Fibroblast of gingiva (primary cell): Measurements from ENCODE around the gene EML5.
"Not testable (repeated sequence)": the region's sequence is repeated elsewhere in the genome, so short reads cannot be mapped to it uniquely, and the experiment has no call there.

ENCODE experiments used
- DNase-seq: peaks from one replicate; pipeline ENCODE4 v3.0.0-alpha.2; 2011; ENCODE audit warnings: low read depth

The EML5 gene

DNA sequence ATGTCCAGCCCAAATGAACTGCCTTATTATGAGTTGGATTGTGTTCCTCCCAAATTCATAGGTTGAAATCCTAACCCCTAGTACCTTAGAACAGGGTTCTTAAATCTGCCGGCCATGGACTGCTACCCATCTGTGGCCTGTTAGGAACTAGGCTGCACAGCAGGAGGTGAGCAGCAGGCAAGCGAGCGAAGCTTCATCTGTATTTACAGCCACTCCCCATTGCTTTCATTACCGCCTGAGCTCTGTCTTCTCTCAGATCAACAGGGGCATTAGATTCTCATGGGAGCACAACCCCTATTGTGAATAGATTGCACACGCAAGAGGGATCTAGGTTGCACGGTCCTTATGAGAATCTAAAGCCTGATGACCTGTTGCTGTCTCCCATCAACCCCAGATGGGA lies 9.8 kb upstream of the EML5 start:
- no peak for DNase-seq

DNA sequence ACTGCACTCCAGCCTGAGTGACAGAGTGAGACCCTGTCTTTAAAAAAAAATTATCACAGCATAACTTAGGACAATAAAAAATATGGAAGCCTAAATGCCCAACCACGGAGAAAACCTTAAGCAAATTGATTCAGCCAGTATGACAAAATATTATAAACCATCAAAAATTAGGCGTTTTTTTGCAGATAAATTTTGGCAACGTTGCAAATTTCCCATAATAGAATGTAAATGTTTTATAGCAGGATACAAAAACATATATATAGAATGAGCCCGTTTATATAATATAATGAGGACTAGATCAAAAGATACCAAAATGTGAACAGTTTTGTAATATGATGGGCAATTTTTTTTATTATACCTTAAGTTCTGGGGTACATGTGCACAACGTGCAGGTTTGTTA lies 6.8 kb upstream of the EML5 start:
- no peak for DNase-seq

DNA sequence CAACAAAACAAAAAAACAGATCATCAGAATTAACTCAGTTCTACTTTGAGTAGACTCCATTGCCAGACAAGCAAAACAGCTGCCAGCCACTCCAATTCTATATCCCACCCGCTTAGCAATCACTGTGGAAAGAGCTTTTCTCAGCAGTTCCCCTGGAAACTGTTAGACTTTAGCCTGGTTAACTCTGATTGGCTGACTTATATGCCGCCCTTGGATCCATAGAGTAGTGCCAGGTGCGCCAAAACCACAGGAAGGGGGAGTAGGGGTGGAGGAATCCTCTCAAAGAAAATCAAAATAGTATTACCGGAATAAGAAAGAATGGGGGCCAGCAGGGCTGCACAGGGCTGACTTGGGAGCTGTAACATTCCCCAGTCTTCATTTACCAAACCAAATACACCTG lies 5.4 kb upstream of the EML5 start:
- DNase-seq: no peak

DNA sequence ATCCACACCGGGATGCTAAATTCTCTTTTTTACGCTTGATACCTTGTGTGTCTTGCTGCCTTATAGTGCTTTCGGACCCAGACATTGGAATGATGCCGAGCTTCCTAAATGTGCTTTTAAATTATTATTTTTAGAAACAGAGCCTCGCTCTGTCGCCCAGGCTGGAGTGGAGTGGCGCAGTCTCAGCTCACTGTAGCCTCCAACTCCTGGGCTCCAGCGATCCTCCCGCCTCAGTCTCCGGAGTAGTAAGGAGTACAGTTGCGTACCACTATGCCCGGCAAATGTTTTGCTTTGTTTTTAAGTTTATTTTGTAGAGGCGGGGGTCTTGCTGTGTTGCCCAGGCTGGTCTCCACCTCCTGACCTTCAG lies 489 bp upstream of the EML5 start:
- no peak for DNase-seq

DNA sequence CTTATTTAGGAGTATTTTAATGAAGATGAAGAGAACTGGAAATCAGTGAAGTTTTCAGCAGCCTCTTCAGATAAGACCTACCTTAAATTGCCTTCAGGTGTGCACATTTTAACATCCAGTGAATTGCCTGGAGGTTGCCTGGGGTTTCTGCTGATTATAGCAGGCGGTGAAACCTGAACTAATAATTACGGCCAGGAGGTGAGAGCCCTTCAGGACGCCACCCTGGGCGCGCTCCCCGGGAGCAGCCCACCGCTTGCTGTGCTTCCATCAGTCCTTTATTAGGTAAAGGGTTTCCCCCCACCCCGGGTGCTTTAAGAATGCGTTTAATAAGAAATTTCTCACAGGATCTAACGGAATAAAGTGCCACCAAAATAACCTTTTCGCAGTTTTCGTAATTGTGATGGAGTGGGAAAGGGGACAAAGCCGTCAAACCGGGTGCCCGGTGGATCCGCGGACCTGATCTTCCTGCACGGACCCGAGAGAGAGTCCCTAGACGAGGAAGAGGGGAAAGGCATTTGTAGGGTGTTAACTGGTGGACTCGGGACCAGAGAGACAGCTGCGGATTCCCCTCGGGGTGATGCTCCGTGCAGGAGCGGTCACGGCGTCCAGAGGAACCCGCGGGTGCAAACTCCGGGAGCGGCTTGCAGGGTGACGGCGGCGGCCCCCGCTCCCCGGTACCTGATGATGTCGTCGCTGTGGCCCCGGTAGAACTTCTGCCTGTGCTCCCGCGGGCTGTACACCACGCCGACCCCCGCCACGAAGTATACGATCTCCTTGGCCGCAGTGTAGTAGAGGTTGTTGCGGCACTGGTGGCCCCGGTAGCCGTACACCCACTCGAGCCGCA lies 902 bp downstream of the EML5 start:
- no peak for DNase-seq

DNA sequence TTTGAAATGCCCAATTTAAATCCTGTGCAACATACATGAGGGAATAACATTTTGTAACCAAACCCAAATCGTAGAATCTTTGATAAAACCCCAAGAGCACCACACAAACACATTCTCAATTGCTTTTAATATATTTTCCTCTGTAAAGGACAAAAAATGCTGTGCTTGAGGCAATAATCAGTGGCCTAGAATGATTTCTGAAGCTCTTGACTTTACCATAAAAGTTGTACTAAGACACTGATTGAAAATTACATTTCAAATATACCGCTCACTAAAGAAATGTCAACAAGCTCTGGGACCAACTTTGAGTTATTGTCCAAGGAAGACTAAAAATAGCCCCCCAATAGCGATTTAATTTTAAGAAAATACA lies 1.5 kb downstream of the EML5 start:
- DNase-seq: no peak

DNA sequence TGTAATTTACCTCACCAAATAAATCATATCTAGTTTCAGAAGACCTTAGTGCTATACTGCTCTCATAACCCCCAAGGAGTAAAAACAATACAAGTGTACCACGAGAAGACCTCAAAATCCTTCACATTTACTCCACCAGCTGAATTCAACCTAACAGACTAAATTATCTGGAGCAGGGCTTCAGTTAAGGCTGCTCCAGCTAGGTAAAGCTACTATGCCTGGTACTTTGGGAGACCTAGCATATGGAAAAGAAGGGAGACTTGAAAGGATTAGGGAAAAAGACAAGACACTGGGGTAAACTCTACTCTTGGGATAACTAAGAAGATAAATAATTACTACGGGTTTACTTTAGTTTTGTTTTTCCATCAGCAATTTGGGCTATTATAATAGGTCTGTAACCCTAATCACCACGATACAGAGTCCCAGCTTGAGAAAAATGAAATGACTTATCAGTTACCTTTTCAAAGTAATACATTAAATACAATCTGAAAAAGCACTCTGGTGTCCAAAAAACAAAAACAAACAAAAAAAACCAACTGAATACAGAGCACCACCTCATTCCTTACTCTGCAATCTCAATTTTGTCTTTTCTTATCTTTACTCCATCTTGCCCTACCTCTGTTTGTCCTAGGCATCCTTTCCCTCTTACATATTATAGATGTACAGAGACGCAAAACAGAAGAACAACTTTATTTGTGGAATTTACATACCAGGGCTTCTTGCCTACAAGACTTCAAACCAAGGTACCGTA lies 2.1 kb downstream of the EML5 start:
- no peak for DNase-seq

DNA sequence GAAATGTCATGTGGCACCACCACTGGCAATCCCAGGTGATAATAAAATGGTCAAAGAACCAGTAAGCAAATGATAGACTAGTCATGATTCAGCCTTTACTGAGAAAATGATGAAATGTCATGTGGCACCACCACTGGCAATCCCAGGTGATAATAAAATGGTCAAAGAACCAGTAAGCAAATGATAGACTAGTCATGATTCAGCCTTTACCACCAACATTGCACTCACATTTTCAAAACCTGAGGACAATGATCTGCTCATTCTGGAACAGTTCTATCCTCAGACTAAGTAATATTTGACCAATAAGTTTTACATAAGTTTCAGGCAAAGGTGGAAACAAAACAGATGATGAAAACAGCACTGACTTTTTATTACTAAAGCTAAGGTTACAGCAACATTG lies 3.2 kb downstream of the EML5 start:
- DNase-seq: not testable (repeated sequence)

DNA sequence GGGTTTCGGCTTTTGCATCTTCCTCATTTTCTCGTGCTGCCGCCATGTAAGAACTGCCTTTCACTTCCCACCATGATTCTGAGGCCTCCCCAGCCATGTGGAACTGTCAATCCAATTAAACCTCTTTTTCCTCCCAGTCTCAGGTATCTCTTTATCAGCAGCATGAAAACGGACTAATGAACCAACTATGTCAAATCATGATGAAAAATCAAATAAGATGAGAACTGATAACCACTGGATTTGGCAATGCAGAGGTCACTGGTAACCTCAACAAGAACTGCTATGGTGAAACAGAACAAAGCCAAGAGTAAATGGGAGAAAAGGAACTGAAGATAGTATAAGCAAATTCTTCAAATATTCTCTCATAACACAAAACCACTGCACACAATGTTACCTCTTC lies 6.0 kb downstream of the EML5 start:
- no peak for DNase-seq

DNA sequence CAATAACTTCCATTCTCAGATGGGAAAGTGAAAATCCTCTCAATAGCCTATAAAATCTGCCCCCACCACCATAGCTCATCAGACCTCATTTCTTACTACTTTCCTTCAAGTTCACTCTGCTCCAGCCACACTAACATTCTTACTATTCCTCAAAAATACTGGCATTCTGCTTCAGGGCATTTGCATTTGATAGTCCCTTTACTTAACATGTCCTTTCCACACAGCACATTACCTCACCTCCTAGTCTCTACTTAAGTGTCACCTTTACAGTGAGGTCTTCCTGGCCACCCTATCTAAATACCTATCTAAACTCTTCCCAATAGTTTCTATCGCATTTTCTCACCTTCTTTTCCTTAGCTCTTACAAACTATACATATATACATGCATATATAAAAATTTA lies 6.8 kb downstream of the EML5 start:
- no peak for DNase-seq

DNA sequence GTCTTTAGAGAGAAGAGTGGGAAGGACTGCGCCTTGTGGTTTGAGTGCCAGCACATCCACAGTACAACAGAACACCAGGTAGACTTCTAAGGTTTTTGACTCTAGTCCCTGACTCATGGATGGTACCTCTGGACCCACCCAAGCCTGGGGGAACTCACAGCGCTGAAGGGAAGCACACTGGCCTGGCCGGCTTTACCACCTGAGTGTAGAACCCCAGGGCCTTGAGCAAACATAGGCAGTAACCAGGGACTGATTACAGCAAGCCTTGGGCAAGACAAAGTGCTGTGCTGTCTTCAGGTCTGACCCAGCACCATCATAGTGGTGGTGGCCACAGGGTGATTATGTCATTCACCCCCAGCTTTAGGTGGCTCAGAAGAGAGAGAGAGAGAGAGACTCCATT lies 17.2 kb downstream of the EML5 start:
- DNase-seq: no peak

DNA sequence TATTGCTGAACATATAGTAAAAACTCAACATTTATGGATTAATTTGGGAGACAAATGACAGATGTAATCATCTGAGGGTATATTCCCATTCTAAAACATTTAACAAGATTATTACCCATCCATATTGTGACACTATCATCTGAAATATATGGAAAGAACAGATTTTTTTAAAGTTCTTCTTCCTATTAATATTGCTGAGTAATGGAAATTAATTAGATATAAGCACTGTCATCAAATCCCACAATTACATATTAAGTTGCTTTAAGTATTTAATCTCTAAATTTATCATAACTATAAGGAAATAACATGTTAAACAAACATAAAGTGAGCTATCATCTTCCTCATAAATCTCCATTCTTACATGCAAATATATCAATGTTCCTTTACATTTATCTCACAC lies 22.0 kb downstream of the EML5 start:
- no peak for DNase-seq

DNA sequence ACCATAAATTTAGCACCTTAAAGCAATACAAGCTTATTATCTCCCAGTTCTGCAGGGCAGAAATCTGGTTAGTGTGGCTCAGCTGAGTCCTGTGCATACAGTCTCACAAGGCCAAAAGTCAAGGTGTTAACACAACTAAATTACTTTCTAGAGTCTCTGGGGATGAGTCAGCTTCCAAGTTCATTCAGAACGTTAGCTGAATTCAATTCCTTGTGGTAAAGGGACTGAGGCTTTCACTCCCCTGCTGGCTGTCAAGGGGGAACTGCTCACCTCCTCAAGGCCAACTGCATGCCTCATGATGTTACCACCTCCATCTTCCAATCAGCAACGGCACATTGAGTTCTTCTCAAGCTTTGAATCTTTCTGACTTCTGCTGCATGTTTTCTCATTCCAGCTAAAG lies 27.6 kb downstream of the EML5 start:
- no peak for DNase-seq

DNA sequence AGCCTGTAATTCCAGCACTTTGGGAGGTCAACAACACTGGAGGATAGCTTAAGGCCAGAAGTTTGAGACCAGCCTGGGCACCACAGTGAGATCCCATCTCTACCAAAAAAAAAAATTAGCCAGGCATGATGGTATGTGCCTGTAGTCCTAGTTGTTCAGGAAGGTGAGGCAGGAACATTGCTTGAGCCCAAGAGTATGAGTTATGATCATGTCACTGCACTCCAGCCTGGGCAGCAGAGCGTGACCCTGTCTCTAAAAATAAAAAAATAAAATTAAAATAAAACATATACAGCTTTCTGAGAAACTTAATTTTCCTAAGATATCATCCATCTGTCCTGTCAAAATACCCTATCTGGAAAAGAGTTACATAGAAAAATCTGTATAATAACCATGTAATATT lies 38.9 kb downstream of the EML5 start:
- DNase-seq: no peak

DNA sequence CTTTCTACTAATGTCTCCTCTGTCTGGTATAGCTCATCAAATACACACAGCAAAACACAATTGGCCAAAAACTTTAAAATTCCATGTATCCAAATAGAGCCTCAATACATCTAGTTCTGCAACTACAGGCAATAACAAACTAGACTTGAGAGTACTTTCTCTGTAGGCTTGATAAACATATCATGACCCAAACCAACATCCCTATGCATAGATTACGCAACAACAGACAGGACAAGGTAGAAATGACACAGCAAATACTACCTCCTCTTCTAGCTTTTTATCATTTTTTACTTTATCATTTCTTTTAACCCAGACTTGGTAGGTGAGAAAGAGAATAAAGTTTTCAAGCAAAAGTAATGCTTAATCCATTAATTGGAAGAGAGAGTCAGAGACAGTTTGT lies 41.8 kb downstream of the EML5 start:
- no peak for DNase-seq

DNA sequence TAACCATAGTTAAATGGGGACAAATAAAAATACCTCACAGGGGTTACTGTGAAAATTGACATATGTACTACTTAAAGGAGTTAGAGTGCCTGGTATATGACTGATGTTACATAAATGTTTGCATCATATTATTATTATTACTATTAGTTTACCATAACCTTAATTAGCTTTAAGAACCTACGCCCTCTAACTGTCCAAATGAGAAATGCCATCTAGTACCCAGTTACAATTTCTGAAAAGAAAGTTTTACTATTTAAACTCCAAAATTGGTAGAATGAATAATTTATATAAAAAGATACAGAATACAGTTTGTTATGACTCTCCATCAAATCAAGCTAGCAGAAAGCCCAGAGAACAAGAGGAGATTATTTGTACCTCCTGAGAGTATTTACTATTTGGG lies 42.3 kb downstream of the EML5 start:
- no peak for DNase-seq

DNA sequence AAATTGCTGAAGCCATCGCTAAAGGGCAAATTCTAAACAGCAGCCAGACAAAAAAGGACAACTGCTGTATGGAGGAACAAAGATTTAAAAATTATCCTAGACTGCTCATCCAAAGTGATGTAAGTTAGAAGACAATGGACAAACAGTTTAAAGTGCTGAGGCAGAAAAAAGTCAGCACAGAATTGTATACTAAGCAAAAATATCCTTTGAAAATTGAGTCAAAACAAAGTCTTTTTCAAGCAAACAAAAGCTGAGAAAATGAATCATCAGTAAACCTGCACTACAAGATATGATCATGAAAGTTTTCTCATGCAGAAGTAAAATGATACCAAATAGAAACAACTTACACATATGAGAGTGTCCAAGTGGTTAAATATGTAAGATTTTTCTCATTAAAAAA lies 43.6 kb downstream of the EML5 start:
- DNase-seq: no peak

DNA sequence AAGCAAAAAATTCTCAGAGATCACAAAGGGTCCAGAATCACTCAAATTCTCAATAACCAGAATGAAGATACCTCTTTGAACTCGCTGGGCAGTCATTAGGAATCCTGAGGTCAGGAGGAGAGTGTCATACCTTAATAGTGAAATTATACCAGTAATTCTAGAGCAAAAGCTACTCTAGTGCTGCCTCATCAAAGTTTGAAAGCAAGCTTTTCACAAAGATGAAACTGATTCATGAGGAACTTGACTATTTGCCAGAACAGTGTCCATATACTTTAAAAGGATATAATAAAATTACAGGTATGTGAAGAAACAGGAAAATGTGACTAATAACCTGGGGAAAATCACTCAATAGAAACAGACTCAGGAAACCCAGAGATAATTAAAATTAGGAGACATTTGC lies 44.5 kb downstream of the EML5 start:
- no peak for DNase-seq

DNA sequence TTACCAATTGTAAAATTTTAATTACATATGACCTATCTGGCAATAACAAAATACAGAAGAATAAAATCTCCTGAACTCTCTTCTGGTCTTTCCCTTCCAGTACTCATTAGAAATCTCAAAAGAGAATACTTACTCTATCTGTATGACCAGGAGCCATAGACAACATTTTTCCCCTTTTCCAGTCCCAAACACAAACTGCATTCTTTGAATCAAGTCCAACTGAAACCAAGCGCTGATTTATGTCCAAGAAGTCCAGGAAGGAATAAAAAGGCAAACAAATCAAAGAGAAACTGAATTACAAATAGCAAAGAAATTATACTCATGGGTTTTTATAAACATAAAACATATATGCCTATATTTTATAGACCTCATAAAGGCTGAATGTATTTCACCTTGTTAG lies 46.7 kb downstream of the EML5 start:
- peak; percentile 2 for DNase-seq

DNA sequence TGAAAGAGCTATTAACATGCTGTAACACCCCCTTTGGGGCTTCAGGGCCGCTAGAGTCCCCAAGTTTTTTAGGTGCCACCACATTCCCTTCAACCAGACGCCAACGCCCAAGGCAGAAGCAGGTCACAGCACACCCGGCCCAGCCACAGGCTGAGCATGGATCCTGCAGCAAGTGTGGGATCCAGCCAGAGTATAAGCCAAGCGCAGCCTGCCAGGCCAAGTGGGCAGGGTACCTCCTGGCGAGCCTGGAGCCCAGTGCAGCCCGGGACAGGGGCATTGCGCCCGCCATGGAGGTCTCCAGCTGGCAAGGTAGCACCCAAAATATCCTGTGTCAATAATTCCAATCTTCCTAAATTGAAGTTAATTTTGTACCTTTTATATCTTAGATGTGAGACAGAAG lies 55.5 kb downstream of the EML5 start:
- DNase-seq: no peak

DNA sequence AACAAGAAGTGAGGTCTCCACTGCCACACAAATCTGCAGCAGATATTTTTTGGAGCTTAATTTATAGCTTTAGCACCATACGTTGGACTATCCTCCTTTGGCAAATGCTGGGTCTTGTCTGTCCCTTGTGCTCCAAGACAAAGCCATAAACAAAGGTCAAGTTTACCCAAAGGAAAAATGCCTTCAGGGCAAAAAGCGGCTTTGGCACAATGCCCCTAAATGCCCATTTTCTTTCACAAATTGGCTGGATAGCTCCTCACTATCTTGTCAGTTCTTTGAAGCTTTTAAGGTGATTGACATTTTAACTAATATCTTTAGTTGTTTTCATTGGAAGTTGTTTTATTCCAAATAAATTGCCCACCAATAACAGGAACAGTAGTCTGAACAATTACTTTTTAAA lies 59.6 kb downstream of the EML5 start:
- DNase-seq: no peak

DNA sequence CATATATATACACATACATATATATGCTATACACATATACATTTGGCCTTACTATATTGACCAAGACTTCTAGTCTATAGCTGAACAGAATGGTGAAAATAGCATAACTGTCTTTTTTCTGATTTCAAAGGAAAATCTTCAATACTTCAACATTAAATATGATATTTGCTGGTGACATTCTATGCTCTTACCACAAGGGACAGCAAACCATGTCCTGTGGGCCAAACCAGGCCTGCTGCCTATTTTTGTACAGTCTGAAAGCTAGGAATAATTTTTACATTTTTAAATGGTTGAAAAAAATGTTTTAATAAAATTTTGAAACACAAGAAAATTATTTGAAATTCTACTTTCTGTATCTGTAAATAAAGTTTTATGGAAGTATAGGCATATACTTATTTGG lies 63.6 kb downstream of the EML5 start:
- DNase-seq: no peak

DNA sequence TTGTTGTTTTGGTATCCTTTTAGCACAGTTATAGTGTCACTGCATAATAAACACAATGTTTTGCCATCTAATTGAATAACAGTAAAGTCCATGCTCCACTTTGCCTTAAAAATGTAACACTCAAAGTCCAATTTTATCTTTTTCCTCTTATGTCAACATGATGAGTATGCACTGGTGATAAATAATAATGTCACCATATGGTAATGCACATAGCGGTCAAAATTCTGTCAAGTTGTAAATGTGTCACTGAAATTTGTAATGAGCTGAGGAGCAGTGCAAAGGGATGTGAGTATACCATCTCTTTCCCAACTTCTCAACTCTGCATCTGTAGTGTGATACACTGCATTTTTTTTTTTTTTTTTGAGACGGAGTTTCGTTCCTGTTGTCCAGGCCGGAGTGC lies 65.7 kb downstream of the EML5 start:
- no peak for DNase-seq

DNA sequence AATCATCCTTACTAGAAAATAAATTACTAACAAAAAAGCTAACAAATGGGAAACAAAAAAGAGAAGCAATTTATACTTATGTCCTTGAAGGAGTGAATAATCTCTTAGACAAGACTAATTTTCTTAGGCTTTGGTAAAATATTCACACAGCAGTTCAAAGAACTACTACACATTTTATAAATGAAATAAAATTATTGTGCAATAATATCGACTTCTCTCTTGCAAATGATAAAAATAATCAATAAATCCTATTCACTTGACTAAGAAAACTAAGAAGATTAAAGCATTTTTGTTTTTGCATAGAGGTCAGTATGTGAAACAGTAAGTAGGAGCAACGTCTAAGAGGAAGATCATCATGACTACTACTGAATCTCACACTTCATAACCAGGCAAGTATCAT lies 82.0 kb downstream of the EML5 start:
- DNase-seq: no peak
